HG03108 (cell line): ENCODE results near the gene PLPP7.
"Not testable (repeated sequence)": the region's sequence is repeated elsewhere in the genome, so short reads cannot be mapped to it uniquely, and the experiment has no call there.

Experiments used
- ATAC-seq: cut with Tn5 transposase; IDR thresholded peaks from one replicate; pipeline ENCODE4 v1.9.1; 2021; ENCODE audit warnings: moderate library complexity; ENCODE audit not compliant: unreplicated experiment

PLPP7 gene

GRCh38 chr9:131289301-131290035 lies at the start of gene PLPP7:
TSS of gene PLPP7 (plus strand) at chr9:131289723. CDS start at chr9:131289998, 275 bp downstream.
- ATAC-seq = no peak

- ATAC-seq = no peak
These were observed 49.2 kb upstream of the PLPP7 start for GRCh38 chr9:131240047-131240921.

DNA sequence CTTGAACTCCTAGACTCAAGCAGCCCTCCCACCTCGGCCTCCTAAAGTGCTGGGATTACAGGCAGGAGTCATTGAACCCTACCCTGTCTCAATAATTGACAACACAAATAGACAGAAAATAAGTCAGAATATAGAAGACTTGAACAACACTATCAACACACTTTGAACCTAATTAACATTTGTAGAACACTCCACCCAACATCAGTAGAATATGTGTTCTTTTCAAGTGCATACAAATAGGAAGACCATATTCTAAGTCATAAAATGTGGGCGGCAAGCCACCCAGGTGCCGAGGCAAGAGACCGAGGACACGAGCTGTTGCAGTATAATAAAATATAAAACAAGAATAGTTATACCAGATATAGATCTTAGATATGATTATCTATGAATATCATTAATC lies 45.2 kb upstream of the PLPP7 start:
- not testable (repeated sequence) for ATAC-seq

GRCh38 chr9:131246618-131247017 lies 42.9 kb upstream of the PLPP7 start:
- no peak for ATAC-seq

- no peak for ATAC-seq
These were observed 37.4 kb upstream of the PLPP7 start for GRCh38 chr9:131252120-131252519.

DNA sequence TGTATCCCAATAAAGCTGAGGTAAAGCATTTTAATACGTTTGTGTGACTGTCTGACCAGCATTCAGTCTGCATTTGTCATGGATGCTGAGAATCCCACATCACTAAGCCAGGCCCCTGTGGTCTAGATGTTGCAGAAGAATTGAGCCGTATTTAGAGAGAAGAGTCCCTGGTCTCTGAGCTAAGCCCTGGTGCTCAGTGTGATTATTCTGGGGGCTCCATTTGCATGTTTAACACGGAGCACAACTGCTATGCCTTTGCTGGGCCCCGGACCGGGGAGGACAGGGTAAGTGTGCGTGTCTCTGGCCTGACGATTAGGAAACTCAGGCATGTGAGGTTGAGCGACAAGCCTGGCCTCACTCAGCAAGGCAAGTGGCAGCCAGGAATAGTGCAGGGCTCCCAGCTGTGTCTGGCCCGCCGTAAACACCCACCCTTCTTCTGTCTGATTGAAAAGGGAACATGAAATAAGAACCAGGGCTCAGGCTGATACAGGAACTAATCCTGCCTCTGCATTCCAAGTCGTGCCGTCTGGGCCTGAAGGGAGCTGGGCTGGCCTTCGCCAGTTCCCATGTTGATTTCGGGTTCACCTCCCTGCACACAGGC lies 35.5 kb upstream of the PLPP7 start:
- ATAC-seq = no peak

GRCh38 chr9:131254626-131255025 lies 34.9 kb upstream of the PLPP7 start:
- no peak for ATAC-seq

GRCh38 chr9:131255676-131256197 lies 33.8 kb upstream of the PLPP7 start:
- ATAC-seq = no peak

DNA sequence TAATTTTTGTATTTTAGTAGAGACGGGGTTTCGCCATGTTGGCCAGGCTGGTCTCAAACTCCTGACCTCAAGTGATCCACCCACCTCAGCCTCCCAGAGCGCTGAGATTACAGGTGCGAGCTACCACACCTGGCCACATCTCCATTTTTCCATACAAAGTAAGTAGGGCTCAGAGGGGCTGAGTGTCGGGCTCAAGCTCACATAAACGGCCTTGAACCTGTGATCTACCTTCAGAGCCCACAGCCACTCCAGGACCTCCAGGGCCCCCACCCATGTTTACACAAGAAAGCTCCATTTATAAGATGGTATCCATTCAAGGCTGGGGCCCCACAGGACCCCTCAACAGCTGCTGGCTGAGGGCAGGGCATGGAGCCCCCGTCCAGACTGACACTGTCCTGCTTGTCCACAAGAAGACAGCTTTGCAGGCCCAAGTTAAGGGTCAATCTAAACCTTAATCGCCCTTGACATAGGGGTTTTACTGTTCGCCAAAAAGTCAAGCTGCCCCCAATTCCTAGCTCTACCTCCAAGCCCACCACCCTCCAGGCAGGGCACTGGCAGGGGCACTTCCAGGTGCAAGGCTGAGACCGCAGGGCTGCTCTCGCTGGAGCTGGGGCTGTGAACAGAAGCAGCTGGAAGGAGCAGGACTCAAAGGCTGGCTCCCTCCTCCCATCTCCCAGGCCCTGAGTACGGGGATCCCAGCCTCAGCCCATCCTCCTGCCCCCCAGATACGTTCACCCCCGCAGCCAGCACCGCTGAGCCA lies 32.1 kb upstream of the PLPP7 start:
- ATAC-seq = no peak

GRCh38 chr9:131258186-131258585 lies 31.3 kb upstream of the PLPP7 start:
- no peak for ATAC-seq

DNA sequence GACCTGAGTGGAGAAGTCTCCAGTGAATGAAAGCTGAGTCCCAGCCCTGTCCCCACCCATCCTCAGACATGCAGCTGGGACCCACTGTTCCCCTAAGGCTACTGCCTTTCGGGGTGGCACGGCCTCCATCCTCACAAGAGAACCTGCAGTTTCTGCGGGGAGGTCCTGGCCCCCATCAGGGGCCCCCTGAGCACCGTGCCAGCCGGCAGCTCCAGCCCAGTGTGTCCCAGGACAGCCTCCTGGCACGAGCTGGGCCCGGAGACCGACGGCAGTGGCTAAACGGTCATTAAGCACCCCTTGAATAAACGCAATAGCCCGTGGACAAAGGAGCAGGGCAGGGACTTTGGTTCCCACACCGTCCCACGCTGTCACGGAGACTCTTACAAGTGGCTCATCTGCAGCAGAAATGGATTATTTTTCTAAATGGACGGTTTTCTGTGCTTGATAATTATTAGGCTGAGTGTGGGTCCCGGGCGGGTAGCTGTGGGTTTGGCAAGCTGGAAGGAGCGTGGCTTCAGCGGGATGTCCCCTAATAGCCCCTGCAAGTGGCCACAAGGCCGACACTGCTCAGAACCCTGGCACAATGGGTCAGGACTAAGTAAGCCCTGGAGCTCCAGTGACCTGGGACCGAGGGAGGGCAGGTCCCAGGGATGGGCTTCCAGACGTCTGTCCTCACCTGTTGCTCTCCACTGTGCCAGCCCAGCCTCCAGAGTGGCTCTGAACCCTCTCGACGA lies 30.7 kb upstream of the PLPP7 start:
- ATAC-seq = no peak

GRCh38 chr9:131259432-131259898 lies 30.1 kb upstream of the PLPP7 start:
- ATAC-seq = no peak

- no peak for ATAC-seq
These were observed 29.5 kb upstream of the PLPP7 start for GRCh38 chr9:131259916-131260597.

DNA sequence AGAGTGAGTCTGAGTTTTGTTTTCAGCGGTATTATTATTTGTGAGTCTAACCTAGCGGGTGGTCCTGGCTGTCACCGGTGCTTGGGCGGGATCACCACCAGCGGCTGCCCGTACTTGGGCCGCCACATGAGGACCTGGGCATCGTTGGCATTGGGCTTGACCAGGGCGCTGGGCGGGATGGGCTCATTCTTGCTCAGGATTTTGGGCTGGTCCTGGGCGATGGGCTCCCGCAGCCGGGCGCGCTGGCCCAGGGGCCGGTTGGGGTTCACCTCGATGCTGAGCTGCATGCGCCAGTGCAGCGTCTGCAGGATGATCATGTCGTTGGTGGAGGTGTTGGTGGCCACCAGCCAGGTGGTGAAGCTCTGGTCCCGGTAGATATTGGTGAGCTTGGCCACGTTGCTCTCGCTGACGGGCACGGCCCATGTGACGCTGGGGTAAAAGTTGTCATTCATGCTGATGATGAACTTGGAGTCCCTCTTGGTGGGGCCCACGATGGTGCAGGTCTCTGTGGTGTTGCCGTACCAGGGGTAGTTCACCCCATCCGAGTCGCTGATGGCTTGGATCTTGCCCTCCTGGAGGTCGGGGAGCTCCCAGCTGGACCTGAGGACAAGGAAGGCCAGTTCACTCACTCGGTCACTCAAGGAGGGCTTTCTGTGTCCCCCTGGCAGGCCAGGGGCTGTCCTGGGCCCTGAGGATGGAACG lies 28.6 kb upstream of the PLPP7 start:
- no peak for ATAC-seq

DNA sequence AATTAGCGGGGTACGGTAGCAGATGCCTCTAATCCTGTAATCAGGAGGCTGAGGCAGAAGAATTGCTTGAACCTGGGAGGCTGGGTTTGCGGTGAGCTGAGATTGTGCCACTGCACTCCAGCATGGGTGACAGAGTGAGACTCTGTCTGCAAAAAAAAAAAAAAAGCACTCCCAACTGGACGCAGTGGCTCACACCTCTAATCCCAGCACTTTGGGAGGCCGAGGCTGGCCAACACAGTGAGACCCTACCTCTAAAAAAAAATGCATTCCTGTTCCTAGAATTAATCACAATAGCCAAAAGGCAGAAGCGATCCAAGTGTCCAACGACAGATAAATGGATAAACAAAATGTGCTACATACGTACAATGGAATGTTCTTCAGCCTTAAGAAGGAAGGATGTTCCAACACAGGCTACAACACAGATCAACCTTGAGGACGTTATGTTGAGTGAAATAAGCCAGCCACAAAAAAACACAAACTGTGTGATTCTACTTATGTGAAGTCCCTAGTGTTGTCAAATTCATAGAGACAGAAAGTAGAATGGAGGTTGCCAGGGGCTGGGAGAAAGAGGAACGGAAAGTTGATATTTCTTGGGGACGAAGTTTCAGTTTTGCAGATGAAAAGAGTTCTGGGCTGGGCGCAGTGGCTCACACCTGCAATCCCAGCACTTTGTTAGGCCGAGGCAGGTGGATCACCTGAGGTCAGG lies 27.0 kb upstream of the PLPP7 start:
- no peak for ATAC-seq

DNA sequence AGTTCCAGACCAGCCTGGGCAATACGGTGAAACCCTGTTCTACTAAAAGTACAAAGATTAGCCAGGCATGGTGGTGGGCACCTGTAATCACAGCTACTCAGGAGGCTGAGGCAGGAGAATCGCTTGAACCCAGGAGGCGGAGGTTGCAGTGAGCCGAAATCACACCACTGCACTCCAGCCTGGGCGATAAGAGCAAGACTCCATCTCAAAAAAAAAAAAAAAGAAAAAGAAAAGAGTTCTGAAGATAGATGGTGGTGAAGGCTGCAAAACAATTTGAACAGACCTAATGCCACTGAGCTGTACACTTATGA lies 26.5 kb upstream of the PLPP7 start:
- not testable (repeated sequence) for ATAC-seq

GRCh38 chr9:131263701-131264100 lies 25.8 kb upstream of the PLPP7 start:
- no peak for ATAC-seq

GRCh38 chr9:131264231-131264630 lies 25.3 kb upstream of the PLPP7 start:
- ATAC-seq = no peak
